HG02943 (cell line): ENCODE measurements around the gene DCT.

Experiments used
- ATAC-seq: cut with Tn5 transposase; IDR thresholded peaks from one replicate; pipeline ENCODE4 v1.9.1; 2021; ENCODE audit warnings: mild to moderate bottlenecking, low read depth, moderate library complexity; ENCODE audit not compliant: unreplicated experiment

DCT gene

GRCh38 chr13:94454906-94455305 lies 24.6 kb downstream of the DCT start:
- no peak for ATAC-seq

GRCh38 chr13:94454334-94454733 lies 25.1 kb downstream of the DCT start:
- no peak for ATAC-seq

- no peak for ATAC-seq
Observed at GRCh38 chr13:94444826-94445225, 34.7 kb downstream of the DCT start.

GRCh38 chr13:94435604-94436226 lies 43.8 kb downstream of the DCT start:
- ATAC-seq: no peak

GRCh38 chr13:94433055-94433961 lies 46.2 kb downstream of the DCT start:
- no peak for ATAC-seq

GRCh38 chr13:94431987-94432386 lies 47.5 kb downstream of the DCT start:
- no peak for ATAC-seq

- ATAC-seq: no peak
Observed at GRCh38 chr13:94431574-94431973, 47.9 kb downstream of the DCT start.

GRCh38 chr13:94427313-94427953 lies 52.0 kb downstream of the DCT start:
- ATAC-seq: no peak

- ATAC-seq: no peak
Observed at GRCh38 chr13:94419925-94420305, 59.6 kb downstream of the DCT start.

GRCh38 chr13:94419304-94419924 lies 60.1 kb downstream of the DCT start:
- ATAC-seq: no peak

- ATAC-seq: no peak
Observed at GRCh38 chr13:94417294-94417693, 62.2 kb downstream of the DCT start.

- ATAC-seq: no peak
Observed at GRCh38 chr13:94416454-94417080, 62.9 kb downstream of the DCT start.

- no peak for ATAC-seq
Observed at GRCh38 chr13:94415500-94416237, 63.8 kb downstream of the DCT start.

- no peak for ATAC-seq
Observed at GRCh38 chr13:94414708-94415107, 64.8 kb downstream of the DCT start.

GRCh38 chr13:94414141-94414540 lies 65.3 kb downstream of the DCT start:
- ATAC-seq: no peak

GRCh38 chr13:94413598-94413944 lies 65.9 kb downstream of the DCT start:
- no peak for ATAC-seq

- ATAC-seq: no peak
Observed at GRCh38 chr13:94412870-94413597, 66.4 kb downstream of the DCT start.

- no peak for ATAC-seq
Observed at GRCh38 chr13:94411747-94412146, 67.7 kb downstream of the DCT start.

GRCh38 chr13:94408314-94409036 lies 71.0 kb downstream of the DCT start:
- ATAC-seq: no peak
